Measurements from ENCODE around the gene HCAR2.
"Not testable (repeated sequence)": the region's sequence is repeated elsewhere in the genome, so short reads cannot be mapped to it uniquely, and the experiment has no call there.

HCAR2 gene

GRCh38 chr12:122665349-122665748, 37.8 kb downstream of the HCAR2 start:
- ChIA-PET CTCF (interaction anchor here (0.6 to 1.7 kb wide), 2 partner anchors 11 to 26 kb away, joined by 3 to 4 read pairs; no protein-coding TSS in a partner anchor), POLR2A (no interaction called here)
- TF ChIP-seq, protein P1, sequence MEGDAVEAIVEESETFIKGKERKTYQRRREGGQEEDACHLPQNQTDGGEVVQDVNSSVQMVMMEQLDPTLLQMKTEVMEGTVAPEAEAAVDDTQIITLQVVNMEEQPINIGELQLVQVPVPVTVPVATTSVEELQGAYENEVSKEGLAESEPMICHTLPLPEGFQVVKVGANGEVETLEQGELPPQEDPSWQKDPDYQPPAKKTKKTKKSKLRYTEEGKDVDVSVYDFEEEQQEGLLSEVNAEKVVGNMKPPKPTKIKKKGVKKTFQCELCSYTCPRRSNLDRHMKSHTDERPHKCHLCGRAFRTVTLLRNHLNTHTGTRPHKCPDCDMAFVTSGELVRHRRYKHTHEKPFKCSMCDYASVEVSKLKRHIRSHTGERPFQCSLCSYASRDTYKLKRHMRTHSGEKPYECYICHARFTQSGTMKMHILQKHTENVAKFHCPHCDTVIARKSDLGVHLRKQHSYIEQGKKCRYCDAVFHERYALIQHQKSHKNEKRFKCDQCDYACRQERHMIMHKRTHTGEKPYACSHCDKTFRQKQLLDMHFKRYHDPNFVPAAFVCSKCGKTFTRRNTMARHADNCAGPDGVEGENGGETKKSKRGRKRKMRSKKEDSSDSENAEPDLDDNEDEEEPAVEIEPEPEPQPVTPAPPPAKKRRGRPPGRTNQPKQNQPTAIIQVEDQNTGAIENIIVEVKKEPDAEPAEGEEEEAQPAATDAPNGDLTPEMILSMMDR (IDR thresholded peaks at IDR 0.05; ENCODE audit: control extremely low read depth, extremely low read depth, low read depth, missing control alignments), result no peak
- DNase-seq (ENCODE audit: extremely low spot score), result no peak

GRCh38 chr12:122661938-122662337, 41.2 kb downstream of the HCAR2 start:
- ChIA-PET POLR2A (no interaction called here), CTCF (interaction anchor here (1.3 kb wide), 1 partner anchor 9 kb away, joined by 4 read pairs; no protein-coding TSS in a partner anchor)
- TF ChIP-seq, protein P1 (IDR thresholded peaks at IDR 0.05; ENCODE audit: control extremely low read depth, extremely low read depth, low read depth, missing control alignments), result no peak
- DNase-seq (ENCODE audit: extremely low spot score), result no peak

- TF ChIP-seq, protein P1 (IDR thresholded peaks at IDR 0.05; ENCODE audit: control extremely low read depth, extremely low read depth, low read depth, missing control alignments), result no peak
- no peak for DNase-seq (ENCODE audit: extremely low spot score)
- ChIA-PET CTCF (interaction anchor here (1.3 kb wide), 1 partner anchor 10 kb away, joined by 4 read pairs; no protein-coding TSS in a partner anchor), POLR2A (no interaction called here)
Measured at GRCh38 chr12:122661246-122661645, 41.9 kb downstream of the HCAR2 start.

DNA sequence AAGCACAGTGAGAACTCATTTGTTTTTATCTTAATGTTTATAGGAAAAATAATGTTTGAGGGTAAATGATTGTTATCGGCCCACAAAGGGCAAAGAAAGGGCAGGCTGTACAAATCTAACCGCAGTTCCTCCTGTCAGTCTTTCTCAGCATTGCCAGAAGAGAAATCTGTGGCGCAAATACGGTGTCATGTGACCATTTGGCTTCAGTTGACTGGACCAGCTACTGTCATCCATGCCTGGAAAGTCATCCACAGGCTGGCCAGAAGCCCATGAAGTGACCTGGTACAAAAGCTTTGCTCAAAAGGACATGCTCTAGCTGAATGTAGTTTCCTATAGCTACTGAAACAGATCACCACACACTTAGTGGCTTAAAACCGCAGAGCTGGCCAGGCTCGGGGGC, 43.6 kb downstream of the HCAR2 start:
- TF ChIP-seq, protein P1 (IDR thresholded peaks at IDR 0.05; ENCODE audit: control extremely low read depth, extremely low read depth, low read depth, missing control alignments), result no peak
- CTCF ChIA-PET, result interaction anchor here (1.1 to 1.4 kb wide), 2 partner anchors 10 to 13 kb away, joined by 3 to 4 read pairs; no protein-coding TSS in a partner anchor
- no peak for DNase-seq (ENCODE audit: extremely low spot score)
- POLR2A ChIA-PET, result no interaction called here

- ChIA-PET POLR2A (no interaction called here), CTCF (interaction anchor here (0.9 kb wide), 1 partner anchor 18 kb away, joined by 3 read pairs; no protein-coding TSS in a partner anchor)
- no peak for DNase-seq (ENCODE audit: extremely low spot score)
- TF ChIP-seq, protein P1 (IDR thresholded peaks at IDR 0.05; ENCODE audit: control extremely low read depth, extremely low read depth, low read depth, missing control alignments), result no peak
Measured at GRCh38 chr12:122656298-122656697, 46.9 kb downstream of the HCAR2 start.

GRCh38 chr12:122653291-122653690, 49.9 kb downstream of the HCAR2 start:
- not testable (repeated sequence) for DNase-seq (ENCODE audit: extremely low spot score)
- CTCF ChIA-PET, result interaction anchor here (1.5 kb wide), 1 partner anchor 15 kb away, joined by 5 read pairs; no protein-coding TSS in a partner anchor

DNA sequence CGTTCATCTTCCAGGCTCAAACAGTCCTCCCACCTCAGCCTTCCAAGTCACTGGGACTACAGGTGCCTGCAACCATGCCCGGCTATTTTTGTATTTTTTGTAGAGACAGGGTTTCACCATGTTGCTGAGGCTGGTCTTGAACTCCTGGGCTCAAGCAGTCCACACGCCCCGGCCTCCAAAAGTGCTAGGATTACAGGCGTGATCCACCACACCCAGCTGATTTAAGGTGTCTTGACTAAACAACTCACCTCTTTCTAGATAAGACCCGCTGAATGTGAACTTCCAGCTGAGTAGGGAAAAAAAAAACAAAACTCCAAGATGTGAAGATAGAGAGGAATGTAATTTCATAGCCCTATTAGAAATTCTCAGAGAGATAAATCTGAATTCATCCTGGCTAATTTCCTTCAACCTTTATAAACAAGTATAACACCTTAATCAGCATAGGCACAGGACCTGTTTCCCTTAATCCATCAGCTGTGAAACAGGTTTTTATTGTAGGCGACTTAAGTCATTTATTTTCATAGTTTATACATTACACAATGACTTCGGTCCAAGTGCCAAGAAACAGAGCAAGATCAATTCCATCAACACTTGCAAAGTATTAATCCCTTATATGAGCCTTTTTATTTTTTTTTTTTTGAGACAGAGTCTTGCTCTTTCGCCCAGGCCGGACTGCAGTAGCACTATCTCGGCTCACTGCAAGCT, 51.5 kb downstream of the HCAR2 start:
- TF ChIP-seq, protein P1 (IDR thresholded peaks at IDR 0.05; ENCODE audit: control extremely low read depth, extremely low read depth, low read depth, missing control alignments), result no peak
- CTCF ChIA-PET, result interaction anchor here (1.5 kb wide), 1 partner anchor 13 kb away, joined by 5 read pairs; no protein-coding TSS in a partner anchor

More at GRCh38 chr12:122653291-122653690, 49.9 kb downstream of the HCAR2 start:
- POLR2A ChIA-PET, result not testable (repeated sequence)

More for the DNA sequence above, 51.5 kb downstream of the HCAR2 start:
- POLR2A ChIA-PET, result no interaction called here
- no peak for DNase-seq (ENCODE audit: extremely low spot score)

All from GM10248 (cell line).